GM21360 (cell line): ENCODE results near the gene CACNG7.

ENCODE experiments used
- ATAC-seq: cut with Tn5 transposase; IDR thresholded peaks from one replicate; pipeline ENCODE4 v1.9.1; 2021; ENCODE audit warnings: mild to moderate bottlenecking, moderate library complexity; ENCODE audit not compliant: unreplicated experiment

The CACNG7 gene

DNA sequence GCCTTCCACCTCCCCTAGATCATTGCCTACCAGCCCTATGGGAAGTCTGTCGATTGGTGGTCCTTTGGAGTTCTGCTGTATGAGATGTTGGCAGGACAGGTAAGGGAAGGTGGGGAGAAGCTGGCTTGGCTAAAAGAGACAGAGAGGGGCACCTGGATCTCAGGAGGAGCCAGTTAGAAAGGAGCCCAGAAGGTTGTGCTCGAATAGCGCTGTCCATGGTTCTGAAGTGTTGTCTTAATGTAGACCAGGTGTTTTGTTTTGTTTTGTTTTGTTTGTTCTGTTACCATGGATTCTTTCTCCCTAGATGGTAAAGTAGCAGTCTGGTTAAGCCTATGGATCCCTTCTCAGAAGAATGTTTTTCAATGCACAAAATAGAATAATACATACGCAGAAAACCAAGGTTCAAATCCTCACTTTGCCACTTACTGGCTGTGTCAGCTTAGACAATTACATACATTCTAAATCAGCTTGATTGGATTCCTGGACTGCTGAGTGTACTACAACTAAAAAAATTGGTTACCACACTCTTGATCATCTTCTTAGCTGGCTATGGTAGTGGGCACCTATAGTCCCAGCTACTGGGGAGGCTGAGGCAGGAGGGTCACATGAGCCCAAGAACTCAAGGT is 5.9 kb upstream of the CACNG7 start:
- ATAC-seq, result no peak

DNA sequence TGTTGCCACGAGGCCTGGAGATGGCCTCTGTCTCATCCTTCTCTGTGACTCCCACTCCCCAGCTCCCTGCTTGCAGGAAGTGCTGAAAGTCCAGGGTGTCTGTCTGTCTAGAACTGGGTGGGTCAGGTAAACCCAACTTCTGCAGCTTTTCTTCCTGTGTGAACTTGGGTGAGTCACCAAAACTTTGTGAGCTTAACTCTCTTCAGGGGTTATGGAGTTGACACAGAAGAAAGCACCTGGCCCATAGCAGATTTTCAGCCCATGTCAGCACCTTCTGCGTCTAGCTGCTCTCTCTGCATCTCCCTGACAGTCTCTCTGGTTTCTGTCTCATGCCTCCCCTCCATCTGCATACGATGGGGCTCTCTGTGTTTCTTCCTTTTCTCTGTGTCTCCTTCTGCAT is 4.2 kb upstream of the CACNG7 start:
- no peak for ATAC-seq

GRCh38 chr19:53905787-53906186 is 3.3 kb upstream of the CACNG7 start:
- ATAC-seq, result no peak

DNA sequence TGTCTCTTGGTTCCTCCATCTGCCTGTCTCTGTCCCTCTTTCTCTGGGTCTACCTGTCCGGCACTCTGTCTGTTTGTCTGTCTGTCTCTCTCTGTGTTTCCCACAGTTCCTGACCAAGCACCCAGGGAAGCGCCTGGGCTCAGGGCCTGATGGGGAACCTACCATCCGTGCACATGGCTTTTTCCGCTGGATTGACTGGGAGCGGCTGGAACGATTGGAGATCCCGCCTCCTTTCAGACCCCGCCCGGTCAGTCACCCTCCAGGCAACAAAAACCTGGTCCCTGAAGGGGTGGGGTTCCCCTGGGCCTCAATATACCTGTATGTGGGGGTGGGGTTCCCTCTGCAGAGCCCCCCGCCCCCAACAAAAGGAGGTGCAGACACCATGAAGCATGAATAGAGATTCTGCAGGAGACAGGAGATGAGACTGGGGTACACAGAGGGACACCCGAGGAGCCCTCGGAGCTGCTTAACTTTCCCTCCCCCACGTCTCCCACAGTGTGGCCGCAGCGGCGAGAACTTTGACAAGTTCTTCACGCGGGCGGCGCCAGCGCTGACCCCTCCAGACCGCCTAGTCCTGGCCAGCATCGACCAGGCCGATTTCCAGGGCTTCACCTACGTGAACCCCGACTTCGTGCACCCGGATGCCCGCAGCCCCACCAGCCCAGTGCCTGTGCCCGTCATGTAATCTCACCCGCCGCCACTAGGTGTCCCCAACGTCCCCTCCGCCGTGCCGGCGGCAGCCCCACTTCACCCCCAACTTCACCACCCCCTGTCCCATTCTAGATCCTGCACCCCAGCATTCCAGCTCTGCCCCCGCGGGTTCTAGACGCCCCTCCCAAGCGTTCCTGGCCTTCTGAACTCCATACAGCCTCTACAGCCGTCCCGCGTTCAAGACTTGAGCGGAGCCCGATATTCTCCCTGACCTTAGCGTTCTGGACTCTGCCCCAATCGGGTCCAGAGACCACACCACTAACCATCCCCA is 2.6 kb upstream of the CACNG7 start:
- no peak for ATAC-seq

DNA sequence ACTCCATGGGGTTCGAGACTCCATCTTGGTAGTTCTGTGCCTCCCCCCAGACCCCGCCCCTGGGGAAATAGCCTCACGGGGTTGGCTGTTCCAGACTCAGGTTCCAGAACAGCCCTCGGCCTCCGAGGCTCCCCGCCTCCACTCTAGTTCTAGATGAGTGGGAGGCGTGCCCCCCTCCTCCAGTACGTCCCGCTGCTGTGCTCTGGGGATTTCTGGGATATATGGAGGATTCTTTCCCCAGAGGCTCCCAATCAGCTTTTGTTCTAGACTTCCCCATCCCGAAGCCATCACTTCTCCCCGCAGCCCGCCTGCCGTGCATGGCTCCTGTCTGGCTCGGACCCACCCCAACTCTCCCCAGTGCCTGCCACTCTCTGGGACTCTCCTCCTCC is 1.9 kb upstream of the CACNG7 start:
- no peak for ATAC-seq

DNA sequence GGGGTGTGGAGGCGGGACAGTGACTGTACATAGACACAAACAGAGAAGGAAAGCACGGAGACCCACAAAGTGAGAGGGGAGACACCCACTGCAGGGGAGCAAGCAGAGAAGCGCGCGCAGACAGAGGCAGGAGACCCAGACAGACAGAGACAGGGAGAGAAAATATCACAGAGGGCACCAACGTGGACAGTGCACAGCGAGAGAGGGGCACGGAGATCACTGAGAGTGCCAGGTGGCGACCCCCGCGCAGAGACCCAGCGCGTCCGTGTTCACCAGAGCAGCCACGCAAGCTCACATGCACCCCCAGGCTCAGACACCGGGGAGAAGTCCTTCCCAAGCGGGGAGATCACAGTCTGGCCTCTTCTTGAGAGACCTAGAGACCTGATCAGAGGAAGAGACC is 1.4 kb upstream of the CACNG7 start:
- no peak for ATAC-seq

DNA sequence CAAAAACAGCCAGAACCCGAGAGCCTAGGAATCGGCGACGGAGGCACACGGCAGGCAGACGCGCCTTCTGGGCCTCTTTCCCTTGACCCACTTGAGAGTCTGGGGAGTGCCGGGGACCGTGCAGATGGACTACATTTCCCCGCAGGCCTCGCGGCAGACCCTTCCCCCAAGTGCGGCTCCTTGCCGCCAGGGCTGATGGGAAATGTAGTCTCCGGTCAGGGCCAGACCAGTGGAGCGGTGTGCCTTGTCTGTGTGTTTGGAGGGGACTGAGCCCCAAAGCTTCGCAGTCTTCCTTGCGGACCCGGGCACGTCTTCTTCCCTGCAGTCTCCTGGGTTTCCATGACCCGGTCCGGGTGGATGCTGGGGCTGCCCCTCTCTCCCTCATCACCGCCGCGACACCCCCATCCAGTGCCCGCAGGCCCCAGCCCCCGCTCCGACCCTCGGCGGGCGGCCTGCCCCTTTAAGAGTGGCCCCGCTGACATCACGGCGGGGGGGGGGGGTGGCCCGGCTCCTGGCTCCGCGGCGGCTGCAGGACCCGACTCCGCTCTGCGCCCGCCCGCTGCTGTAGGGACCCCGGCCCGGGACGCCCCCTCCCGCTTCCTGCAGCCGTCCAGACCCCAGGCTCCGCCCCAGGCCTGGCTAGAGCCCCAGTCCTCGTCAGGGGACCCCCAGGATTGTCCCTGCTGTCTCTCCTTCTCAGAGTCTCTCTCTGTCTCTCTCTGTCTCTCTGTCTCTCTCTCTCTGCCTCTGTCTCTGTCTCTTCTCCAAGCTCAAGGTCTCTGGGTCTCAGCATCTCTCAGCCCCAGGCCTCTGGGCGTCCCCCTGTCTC is 758 bp upstream of the CACNG7 start:
- peak; percentile 54 for ATAC-seq

DNA sequence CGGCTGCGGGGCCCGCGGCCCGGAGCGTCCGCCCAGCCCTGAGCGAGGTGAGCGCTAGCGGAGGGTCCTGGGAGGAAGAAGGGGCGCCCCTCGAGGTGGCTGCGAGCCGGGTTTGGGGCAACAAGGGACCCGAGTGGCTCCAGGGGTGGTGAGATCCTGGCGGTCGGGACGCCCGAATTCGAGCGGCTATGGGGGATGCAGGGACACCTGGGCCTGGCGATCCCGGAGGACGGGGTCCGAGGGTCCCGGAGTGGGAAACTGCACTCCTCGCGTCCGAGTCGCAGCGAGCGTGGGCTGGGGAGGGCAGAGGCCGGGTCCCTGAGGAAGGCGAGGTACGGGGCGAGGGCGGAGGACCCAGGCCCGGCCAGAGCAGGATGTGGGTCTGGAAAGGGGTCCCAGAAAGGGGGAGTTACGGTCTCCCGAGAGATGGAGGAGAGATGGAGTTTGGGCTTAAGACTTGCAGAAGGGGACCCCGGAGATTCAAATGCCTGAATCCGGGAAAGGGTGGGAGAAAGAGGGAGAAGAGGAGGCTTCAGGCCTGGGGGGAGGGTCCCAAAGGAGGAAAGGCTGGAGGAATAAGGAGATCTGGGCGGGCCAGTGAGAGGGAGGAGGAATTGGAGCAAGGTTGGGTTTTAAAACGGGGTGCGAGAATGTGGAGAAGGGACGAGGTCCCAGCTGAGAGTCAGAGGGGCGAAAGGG is 542 bp downstream of the CACNG7 start:
- no peak for ATAC-seq

GRCh38 chr19:53910170-53910518 is 1.1 kb downstream of the CACNG7 start:
- no peak for ATAC-seq

DNA sequence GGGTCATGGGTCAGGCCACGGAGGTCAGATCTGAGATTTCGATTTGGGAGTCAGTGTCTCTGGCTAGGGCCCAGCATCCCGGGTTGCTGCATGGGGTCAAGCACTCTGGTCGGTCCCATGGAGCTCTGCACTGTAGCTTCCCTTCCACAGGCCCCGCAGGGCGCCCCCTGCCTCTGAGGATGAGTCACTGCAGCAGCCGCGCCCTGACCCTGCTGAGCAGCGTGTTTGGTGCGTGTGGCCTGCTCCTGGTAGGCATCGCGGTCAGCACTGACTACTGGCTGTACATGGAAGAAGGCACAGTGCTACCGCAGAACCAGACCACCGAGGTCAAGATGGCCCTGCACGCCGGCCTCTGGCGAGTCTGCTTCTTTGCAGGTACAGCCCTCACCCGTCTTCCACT is 3.6 kb downstream of the CACNG7 start:
- no peak for ATAC-seq

- ATAC-seq, result no peak
These were observed 5.9 kb downstream of the CACNG7 start for GRCh38 chr19:53915000-53915399.

- ATAC-seq, result no peak
These were observed 6.9 kb downstream of the CACNG7 start for GRCh38 chr19:53916004-53916403.

DNA sequence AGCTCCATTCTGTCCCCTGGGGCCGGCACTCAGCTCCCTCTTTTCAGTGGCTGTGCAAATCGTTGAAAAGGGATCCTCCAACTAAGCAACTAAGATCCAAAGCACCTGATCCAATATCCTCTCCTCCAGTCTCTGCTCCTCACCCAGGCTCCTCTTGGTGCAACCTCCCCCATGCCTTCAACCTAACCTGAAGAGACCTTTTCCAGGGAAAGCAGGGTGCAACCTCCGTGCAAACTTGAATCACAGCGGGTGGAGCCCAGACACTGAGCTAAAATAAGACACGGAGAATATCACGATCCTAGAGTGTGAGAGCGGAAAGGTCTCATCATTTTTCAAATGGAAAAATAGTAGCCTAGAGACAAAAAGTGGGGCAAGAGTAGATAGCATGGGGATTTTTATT is 8.3 kb downstream of the CACNG7 start:
- no peak for ATAC-seq

GRCh38 chr19:53927739-53928138 is 18.7 kb downstream of the CACNG7 start:
- no peak for ATAC-seq

GRCh38 chr19:53936029-53936428 is 27.0 kb downstream of the CACNG7 start:
- no peak for ATAC-seq

GRCh38 chr19:53942001-53942786 is 33.1 kb downstream of the CACNG7 start:
- ATAC-seq, result no peak

DNA sequence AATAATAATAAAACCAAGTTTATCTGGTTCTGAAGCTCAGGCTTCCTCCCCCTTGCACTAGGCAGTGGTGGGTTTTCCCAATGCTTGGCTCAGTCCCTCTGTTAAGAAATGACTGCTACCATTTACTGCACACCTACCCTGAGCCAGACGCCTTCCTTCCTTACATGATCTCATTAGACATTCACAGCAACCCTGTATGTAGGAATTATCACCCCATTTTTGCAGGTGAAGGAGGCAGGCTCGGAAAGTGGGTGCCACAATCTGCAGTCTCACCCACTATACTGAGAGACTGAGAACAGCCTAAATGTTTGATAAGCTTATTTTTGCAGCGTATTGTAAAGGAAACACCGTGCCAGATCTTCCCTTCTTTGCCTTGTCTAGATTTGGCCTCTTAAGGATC is 35.3 kb downstream of the CACNG7 start:
- no peak for ATAC-seq

DNA sequence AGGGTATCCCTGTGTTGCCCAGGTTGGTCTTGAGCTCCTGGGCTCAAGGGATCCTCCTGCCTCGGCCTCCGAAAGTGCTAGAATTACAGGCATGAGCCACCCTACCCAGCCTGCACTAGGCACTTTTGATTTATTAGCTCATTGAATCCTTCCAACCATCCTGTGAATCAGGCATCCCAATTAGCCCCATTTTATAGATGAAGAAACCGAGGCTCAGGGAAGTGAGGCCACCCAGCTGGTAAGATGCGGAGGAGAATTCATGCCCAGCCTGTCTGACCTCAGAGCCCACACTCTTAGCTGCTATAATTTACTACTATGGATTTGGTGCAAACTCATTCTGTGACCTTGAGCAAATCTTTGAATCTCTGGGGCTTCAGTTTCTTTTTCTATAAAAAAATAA is 35.9 kb downstream of the CACNG7 start:
- no peak for ATAC-seq

DNA sequence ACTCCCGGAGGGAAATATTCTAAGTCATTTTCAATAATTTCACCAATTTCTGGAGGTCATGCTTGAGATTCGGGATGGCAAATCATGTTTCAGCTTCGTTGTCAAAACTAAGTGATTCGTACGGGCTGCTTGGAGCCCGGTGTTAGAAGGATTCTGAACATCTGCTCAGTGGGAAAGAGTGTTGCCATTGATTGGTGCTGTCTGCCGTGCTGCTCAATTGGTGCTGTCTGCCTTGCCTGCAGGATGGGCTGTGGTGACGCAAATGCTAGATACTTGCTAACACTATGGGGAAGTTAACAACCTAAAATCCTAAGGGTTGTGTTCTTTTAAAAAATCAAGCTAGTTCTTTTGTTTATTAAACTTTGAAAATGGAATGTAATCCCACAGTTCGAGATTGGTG is 36.4 kb downstream of the CACNG7 start:
- ATAC-seq, result no peak

DNA sequence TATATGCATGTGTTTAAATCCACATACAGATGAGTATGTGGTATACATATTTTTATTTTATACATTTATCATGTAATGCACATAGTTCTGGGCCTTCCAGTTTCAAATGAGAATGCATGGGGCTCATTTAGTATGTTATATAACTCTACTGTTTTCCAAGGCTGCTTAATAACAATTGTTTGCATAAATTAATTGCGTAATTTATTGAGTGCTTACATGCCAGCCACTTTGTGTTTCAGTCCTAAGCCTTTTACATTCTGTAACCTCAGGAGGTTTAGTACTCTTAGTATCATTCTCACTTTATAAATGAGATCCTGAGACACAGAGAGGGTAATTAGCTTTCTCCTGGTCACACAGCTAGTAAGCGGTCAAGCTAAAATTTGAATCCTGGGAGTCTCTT is 36.9 kb downstream of the CACNG7 start:
- ATAC-seq, result no peak
